GM10266 (cell line): Measurements from ENCODE around the gene LMLN.

Source experiments
- DNase-seq: peaks from one replicate; pipeline ENCODE4 v3.0.0; 2012; ENCODE audit errors: extremely low spot score
- TF ChIP-seq, protein P1 (sequence below): IDR thresholded peaks from 2 replicates; pipeline ENCODE4 v1.5.1; 2012; ENCODE audit warnings: mild to moderate bottlenecking, low read depth; ENCODE audit not compliant: control insufficient read depth, insufficient read depth; ENCODE audit errors: missing control alignments

Gene LMLN

DNA sequence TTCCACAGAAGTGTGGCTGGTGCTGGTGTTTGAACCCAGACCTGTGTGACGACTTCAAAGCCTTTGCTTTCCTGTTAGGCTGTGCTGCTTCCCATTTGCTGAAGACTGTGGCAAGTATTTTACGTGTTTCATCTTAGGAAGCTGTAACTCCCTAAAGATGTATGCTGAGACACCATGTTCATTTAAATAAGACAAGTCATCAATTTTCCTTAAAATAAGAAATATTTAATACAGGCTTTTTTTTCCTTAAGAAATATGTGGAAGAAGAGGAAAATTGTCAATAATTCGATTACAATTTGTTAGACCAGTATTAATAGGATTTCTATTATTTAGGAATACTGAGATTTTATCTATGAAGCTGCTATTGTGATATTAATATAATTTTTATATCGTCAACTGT lies 58.4 kb downstream of the LMLN start:
- TF ChIP-seq, protein P1, sequence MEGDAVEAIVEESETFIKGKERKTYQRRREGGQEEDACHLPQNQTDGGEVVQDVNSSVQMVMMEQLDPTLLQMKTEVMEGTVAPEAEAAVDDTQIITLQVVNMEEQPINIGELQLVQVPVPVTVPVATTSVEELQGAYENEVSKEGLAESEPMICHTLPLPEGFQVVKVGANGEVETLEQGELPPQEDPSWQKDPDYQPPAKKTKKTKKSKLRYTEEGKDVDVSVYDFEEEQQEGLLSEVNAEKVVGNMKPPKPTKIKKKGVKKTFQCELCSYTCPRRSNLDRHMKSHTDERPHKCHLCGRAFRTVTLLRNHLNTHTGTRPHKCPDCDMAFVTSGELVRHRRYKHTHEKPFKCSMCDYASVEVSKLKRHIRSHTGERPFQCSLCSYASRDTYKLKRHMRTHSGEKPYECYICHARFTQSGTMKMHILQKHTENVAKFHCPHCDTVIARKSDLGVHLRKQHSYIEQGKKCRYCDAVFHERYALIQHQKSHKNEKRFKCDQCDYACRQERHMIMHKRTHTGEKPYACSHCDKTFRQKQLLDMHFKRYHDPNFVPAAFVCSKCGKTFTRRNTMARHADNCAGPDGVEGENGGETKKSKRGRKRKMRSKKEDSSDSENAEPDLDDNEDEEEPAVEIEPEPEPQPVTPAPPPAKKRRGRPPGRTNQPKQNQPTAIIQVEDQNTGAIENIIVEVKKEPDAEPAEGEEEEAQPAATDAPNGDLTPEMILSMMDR = no peak
- DNase-seq = no peak

DNA sequence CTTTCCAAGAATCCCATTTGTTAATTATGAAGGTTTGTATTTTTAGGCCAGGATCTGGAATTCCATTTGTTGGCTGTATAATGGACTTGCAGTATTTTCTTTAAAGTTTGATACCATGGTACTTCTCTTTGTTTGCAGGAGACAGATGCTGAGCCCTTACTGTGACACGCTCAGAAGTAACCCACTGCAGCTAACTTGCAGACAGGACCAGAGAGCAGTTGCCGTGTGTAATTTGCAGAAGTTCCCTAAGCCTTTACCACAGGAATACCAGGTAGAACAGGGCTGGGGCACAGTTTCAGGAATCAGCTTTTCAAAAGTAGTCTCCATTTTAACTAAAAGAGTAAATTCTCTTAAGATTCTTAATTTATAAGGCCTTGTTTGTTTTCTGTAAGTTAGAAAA lies 59.1 kb downstream of the LMLN start:
- no peak for DNase-seq
- TF ChIP-seq, protein P1 = no peak

DNA sequence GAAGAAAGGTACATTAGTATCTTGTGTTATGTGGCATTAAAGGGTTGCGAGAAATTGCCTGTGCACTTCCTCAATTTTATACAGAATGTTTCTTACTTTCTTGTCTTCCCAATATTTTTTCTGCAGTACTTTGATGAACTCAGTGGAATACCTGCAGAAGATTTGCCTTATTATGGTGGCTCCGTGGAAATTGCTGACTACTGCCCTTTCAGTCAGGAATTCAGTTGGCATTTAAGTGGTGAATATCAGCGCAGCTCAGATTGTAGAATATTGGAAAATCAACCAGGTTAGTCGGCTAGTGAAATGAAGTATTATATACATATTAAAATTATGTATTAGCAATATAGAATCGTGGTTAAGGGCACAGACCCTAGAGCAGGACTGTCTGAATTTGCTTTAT lies 61.3 kb downstream of the LMLN start:
- TF ChIP-seq, protein P1 = no peak
- no peak for DNase-seq

DNA sequence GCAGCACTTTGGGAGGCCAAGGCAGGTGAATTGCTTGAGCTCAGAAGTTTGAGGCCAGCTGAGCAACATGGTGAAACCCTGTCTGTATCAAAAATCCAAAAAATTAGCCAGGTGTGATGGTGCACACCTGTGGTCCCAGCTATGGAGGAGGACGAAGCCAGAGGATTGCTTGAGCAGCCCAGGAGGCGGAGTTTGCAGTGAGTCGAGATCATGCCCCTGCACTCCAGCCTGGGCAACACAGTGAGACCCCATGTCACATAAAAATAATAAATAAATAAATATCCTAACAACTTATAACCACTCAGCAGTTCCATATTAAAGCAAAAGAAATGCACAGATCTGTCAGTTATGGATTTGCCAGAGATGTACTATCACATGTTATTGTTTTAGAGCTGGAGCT lies 62.6 kb downstream of the LMLN start:
- no peak for DNase-seq
- TF ChIP-seq, protein P1 = no peak

DNA sequence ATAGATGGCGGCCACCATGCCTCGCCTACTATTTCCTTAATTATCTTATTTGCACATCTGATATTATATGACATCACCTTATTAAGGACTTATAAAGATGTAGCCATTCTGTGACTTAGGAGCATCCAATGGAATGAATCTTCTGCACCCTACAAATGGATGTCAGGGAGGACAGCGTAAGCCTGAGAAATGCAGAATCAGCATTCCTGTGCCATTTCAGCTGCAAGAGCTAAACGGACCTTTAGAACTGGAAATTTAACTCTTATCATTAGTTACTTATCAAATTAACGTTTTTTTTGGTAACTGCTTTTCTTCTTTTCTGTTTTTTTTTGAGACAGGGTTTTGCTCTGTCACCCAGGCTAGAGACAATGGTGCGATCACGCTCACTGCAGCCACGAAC lies 65.6 kb downstream of the LMLN start:
- TF ChIP-seq, protein P1 = no peak
- DNase-seq = no peak

DNA sequence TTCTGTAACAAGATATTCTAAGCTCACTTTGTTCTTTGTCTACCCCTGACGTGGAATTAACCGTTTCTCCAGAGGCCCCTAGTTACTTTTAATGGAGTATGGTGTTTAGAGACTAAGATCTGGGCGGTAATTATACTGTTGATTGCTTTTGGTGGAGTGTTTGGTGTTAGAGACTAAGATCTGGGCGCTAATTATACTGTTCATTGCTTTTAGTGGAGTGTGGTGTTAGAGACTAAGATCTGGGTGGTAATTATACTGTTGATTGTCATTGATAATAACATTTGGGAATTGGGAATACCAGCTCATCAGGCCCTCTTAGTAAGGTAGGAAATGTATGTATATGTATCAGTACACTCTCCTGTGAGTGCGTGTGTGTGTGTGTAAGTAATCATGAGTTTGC lies 66.6 kb downstream of the LMLN start:
- no peak for DNase-seq

DNA sequence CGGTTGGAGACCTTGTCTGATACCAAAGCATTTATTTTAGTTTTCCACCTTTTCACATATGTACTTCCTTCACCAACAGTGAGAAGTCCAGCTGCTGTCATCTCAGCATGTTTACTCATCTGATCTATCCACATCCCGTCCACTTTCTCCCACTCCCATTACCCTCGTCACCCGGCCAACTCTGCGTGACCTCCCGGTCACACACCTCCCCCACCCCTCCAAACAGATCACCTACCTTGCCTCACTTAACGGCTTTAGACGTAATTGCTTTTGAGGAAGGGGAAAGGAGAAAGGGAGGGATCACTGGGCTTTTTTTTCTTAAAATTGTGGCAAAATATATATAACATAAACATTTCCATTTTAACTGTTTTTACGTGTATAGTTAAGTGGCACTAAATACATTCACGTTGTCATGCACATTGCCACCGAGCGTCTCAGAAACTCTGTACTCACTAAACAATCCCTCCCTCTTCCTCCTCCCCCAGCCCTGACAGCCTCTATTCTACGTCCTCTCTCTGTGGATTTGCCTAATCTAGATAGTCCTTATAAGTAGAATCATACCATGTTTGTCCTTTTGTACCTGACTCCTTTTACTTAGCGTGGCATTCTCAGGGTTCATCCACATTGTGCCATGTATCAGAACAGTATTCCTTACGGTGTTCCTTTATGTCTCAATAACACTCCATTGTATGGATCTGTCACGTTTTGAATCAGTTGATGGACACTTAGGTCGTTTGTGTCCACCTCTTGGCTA lies 67.2 kb downstream of the LMLN start:
- TF ChIP-seq, protein P1 = no peak

More for the DNA sequence above, 66.6 kb downstream of the LMLN start:
- TF ChIP-seq, protein P1 = no peak

More for the DNA sequence above, 67.2 kb downstream of the LMLN start:
- no peak for DNase-seq
